HG03159 (cell line): ENCODE data around the gene PHF10.
"Not testable (repeated sequence)": the region's sequence is repeated elsewhere in the genome, so short reads cannot be mapped to it uniquely, and the experiment has no call there.

ENCODE experiments used
- ATAC-seq: cut with Tn5 transposase; IDR thresholded peaks from one replicate; pipeline ENCODE4 v1.9.1; 2021; ENCODE audit warnings: mild to moderate bottlenecking, moderate library complexity; ENCODE audit not compliant: unreplicated experiment

The PHF10 gene

GRCh38 chr6:169723200-169723909 lies 945 bp downstream of the PHF10 start:
- peak; percentile 41 for ATAC-seq

GRCh38 chr6:169722362-169723199 lies 1.7 kb downstream of the PHF10 start:
- ATAC-seq = peak; percentile 7

- ATAC-seq = no peak
Measured at GRCh38 chr6:169720207-169720855, 4.0 kb downstream of the PHF10 start.

- no peak for ATAC-seq
Measured at GRCh38 chr6:169719117-169719516, 5.2 kb downstream of the PHF10 start.

GRCh38 chr6:169714595-169714994 lies 9.7 kb downstream of the PHF10 start:
- no peak for ATAC-seq

GRCh38 chr6:169714178-169714577 lies 10.1 kb downstream of the PHF10 start:
- ATAC-seq = no peak

- ATAC-seq = no peak
Measured at GRCh38 chr6:169710009-169710408, 14.3 kb downstream of the PHF10 start.

GRCh38 chr6:169709293-169709692 lies 15.0 kb downstream of the PHF10 start:
- peak; percentile 47 for ATAC-seq

GRCh38 chr6:169707772-169708171 lies 16.5 kb downstream of the PHF10 start:
- no peak for ATAC-seq

GRCh38 chr6:169702840-169703246 lies 21.5 kb downstream of the PHF10 start:
- peak; percentile 14 for ATAC-seq

- peak; percentile 96 for ATAC-seq
Measured at GRCh38 chr6:169701954-169702839, 22.1 kb downstream of the PHF10 start, which contains the start of the genes C6orf120 and WDR27. Gene C6orf120, plus strand, starts transcription at chr6:169702126. Its CDS starts 334 bp downstream, at chr6:169702460. Gene WDR27, minus strand, starts transcription at chr6:169702029. Its CDS starts 13,024 bp downstream, at chr6:169689005.

- peak; percentile 15 for ATAC-seq
Measured at GRCh38 chr6:169701311-169701953, 22.9 kb downstream of the PHF10 start.

GRCh38 chr6:169700296-169700695 lies 24.0 kb downstream of the PHF10 start:
- ATAC-seq = no peak

GRCh38 chr6:169697115-169697514 lies 27.2 kb downstream of the PHF10 start:
- ATAC-seq = not testable (repeated sequence)

- no peak for ATAC-seq
Measured at GRCh38 chr6:169695131-169695530, 29.2 kb downstream of the PHF10 start.

GRCh38 chr6:169692516-169692915 lies 31.8 kb downstream of the PHF10 start:
- no peak for ATAC-seq

GRCh38 chr6:169691260-169691659 lies 33.0 kb downstream of the PHF10 start:
- ATAC-seq = no peak

GRCh38 chr6:169689287-169689686 lies 35.0 kb downstream of the PHF10 start:
- no peak for ATAC-seq

- no peak for ATAC-seq
Measured at GRCh38 chr6:169685860-169686259, 38.4 kb downstream of the PHF10 start.

- no peak for ATAC-seq
Measured at GRCh38 chr6:169684056-169684455, 40.2 kb downstream of the PHF10 start.
